HepG2 (cell line): ENCODE data around the gene APOM. TPM values are rescaled to one million over a fixed set of nuclear protein-coding genes. Genes with fewer than 3 reads are reported as not detected.

ENCODE experiments used
- CHCHD3 ChIP-seq: sonication (generic); formaldehyde crosslinking; IDR thresholded peaks from 2 replicates; pipeline ENCODE4 v1.8.0; 2022; ENCODE audit warnings: mild to moderate bottlenecking, missing genetic modification reagents, moderate library complexity
- CSRNP1 ChIP-seq: sonication (generic); formaldehyde crosslinking; IDR thresholded peaks from 2 replicates; pipeline ENCODE4 v1.8.1; 2023; ENCODE audit warnings: mild to moderate bottlenecking, missing genetic modification reagents
- EP300 ChIP-seq, 3 experiments: sonication (generic) in 1 of 3; formaldehyde crosslinking in 1 of 3; IDR thresholded peaks; 2 replicates each; pipeline versions ENCODE4 v1.5.1 to v1.6.1; 2011 to 2020; ENCODE audit warnings: low read depth in 2 of 3, low read length in 2 of 3, borderline replicate concordance in 1 of 3, improper control_type of control experiment in 1 of 3, mild to moderate bottlenecking in 1 of 3, missing genetic modification reagents in 1 of 3, moderate library complexity in 1 of 3
- HNRNPUL1 ChIP-seq: fragments of 200-400 bp; formaldehyde crosslinking; IDR thresholded peaks from 2 replicates; pipeline ENCODE4 v1.6.1; 2017; ENCODE audit warnings: low read depth, mild to moderate bottlenecking, low read length, moderate library complexity
- MYNN ChIP-seq: sonication (generic); formaldehyde crosslinking; IDR thresholded peaks from 2 replicates; pipeline ENCODE4 v1.4.0; 2020; ENCODE audit warnings: mild to moderate bottlenecking, low read depth, missing genetic modification reagents
- NPAS2 ChIP-seq: sonication (generic); formaldehyde crosslinking; IDR thresholded peaks from 2 replicates; pipeline ENCODE4 v1.8.0; 2022; ENCODE audit warnings: mild to moderate bottlenecking, missing genetic modification reagents, borderline replicate concordance
- RARG ChIP-seq: sonication (generic); formaldehyde crosslinking; IDR thresholded peaks from 2 replicates; pipeline ENCODE4 v1.4.0; 2020; ENCODE audit warnings: low read depth, mild to moderate bottlenecking, missing genetic modification reagents
- TCF7 ChIP-seq: sonication (generic); IDR thresholded peaks from 2 replicates; pipeline ENCODE4 v1.6.1; 2016; ENCODE audit warnings: antibody characterized with exemption, low read depth
- THYN1 ChIP-seq: sonication (generic); formaldehyde crosslinking; IDR thresholded peaks from 2 replicates; pipeline ENCODE4 v1.8.1; 2023; ENCODE audit warnings: low read depth, mild to moderate bottlenecking, moderate library complexity, missing genetic modification reagents, borderline replicate concordance
- U2AF1 ChIP-seq: fragments of 200-400 bp; formaldehyde crosslinking; optimal IDR thresholded peaks from 2 replicates; pipeline ENCODE3; 2017; ENCODE audit warnings: mild to moderate bottlenecking, low read depth, low read length
- YY1 ChIP-seq: IDR thresholded peaks from 2 replicates; pipeline ENCODE4 v1.6.1; 2011; ENCODE audit warnings: low read length, low read depth, moderate library complexity, mild to moderate bottlenecking; ENCODE audit not compliant: insufficient read depth, insufficient replicate concordance
- ZNF331 ChIP-seq: sonication (generic); formaldehyde crosslinking; IDR thresholded peaks from 2 replicates; pipeline ENCODE4 v1.4.0; 2020; ENCODE audit warnings: missing genetic modification reagents
- ZNF407 ChIP-seq: sonication (generic); formaldehyde crosslinking; IDR thresholded peaks from one replicate; pipeline ENCODE4 v1.5.1; 2020; ENCODE audit warnings: mild to moderate bottlenecking, missing genetic modification reagents; ENCODE audit errors: not compliant biosample characterization
- ZNF468 ChIP-seq: sonication (generic); formaldehyde crosslinking; IDR thresholded peaks from 2 replicates; pipeline ENCODE4 v1.8.0; 2022; ENCODE audit warnings: mild to moderate bottlenecking, moderate library complexity, missing genetic modification reagents
- ZNF678 ChIP-seq: sonication (generic); formaldehyde crosslinking; IDR thresholded peaks from 2 replicates; pipeline ENCODE4 v1.4.0; 2020; ENCODE audit warnings: mild to moderate bottlenecking, missing genetic modification reagents
- ZNF720 ChIP-seq: sonication (generic); formaldehyde crosslinking; IDR thresholded peaks from 2 replicates; pipeline ENCODE4 v1.4.0; 2020; ENCODE audit warnings: missing genetic modification reagents
- ZNF737 ChIP-seq: sonication (generic); formaldehyde crosslinking; IDR thresholded peaks from 2 replicates; pipeline ENCODE4 v1.5.0; 2020; ENCODE audit warnings: missing genetic modification reagents, mild to moderate bottlenecking, borderline replicate concordance
- ZNF841 ChIP-seq: sonication (generic); formaldehyde crosslinking; IDR thresholded peaks from 2 replicates; pipeline ENCODE4 v1.8.1; 2023; ENCODE audit warnings: missing genetic modification reagents, borderline replicate concordance
- polyA plus RNA-seq, 8 experiments: library from polyadenylated mRNA; depleted of rRNA in 3 of 8; stranded (reverse) in 7 of 8; unstranded in 1 of 8; fragments of >200 nt; fragmentation: Illumina TruSeq in 4 of 8; extraction: Trizol in 4 of 8; gene quantifications; 2 replicates each; pipeline versions ENCODE4 v1.2.1 to v1.2.3, GENCODE V29; 2011 to 2016; ENCODE audit warnings: low read depth in 4 of 8, missing spikeins in 1 of 8, mixed read lengths in 1 of 8; ENCODE audit not compliant: insufficient read depth in 1 of 8
- total RNA-seq, 5 experiments: library from RNA; depleted of rRNA; stranded (reverse); fragments of >200 nt; fragmentation: Illumina TruSeq; extraction: Trizol; gene quantifications; 2 replicates each; pipeline ENCODE4 v1.2.3, GENCODE V29; 2016; ENCODE audit warnings: low read depth in 1 of 5

Gene APOM
- total and polyA plus RNA-seq, 2 of the 13 experiments (the other 11 are each of a cell fraction or from before 2014, with no cell fraction given) = 98.2 to 1,140 TPM

DNA sequence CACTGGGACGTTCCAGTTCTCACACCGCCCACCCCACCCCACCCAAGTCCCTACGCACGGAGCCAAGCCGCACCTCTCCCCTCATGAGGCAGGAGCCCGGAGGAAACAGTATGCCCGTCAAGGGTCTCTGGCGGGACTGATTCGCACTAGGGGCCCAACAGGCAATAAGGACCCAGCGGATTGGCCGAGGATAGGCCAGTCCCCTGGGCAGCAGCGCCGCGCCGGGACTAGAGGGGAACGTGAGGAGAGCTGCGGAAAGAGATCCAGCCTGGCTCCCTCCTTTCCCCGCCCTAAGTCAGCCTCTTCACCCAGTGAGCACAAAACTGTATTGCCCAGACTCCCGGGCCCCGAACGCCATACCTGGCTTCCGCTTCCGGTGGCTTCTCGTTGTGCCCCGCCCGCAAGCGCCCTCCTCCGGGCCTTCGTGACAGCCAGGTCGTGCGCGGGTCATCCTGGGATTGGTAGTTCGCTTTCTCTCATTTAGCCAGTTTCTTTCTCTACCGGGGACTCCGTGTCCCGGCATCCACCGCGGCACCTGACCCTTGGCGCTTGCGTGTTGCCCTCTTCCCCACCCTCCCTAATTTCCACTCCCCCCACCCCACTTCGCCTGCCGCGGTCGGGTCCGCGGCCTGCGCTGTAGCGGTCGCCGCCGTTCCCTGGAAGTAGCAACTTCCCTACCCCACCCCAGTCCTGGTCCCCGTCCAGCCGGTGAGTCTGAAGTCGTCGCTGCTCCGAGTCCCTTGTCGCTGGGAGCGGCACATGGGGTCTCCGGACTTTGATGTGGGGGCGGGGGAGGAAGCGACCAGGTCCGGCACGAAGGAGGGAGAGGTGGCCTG, 10.0 kb downstream of the APOM start, which contains the start of gene CSNK2B (continued):
- TF ChIP-seq TCF7 = no peak; the same call in 1 of the 2 replicates
- no peak for TF ChIP-seq HNRNPUL1
- TF ChIP-seq CSRNP1 (CRISPR knock-in tag) = peak; percentile 94
- TF ChIP-seq ZNF720 (CRISPR knock-in tag) = no peak
- no peak for TF ChIP-seq ZNF737 (CRISPR knock-in tag)
- TF ChIP-seq ZNF468 (CRISPR knock-in tag) = no peak
- TF ChIP-seq RARG = no peak
- TF ChIP-seq MYNN (CRISPR knock-in tag) = no peak
- no peak for TF ChIP-seq U2AF1
- TF ChIP-seq THYN1 = no peak
- TF ChIP-seq CHCHD3 = peak; percentile 84; the same call in 1 of the 2 replicates
- peak; percentile 84 for TF ChIP-seq YY1
- no peak for TF ChIP-seq ZNF841 (CRISPR knock-in tag)
- 0 out of 4 replicates have a peak, but pooled peaks of 1 of the 2 experiments have one; percentile 1 for TF ChIP-seq EP300 (IDR thresholded peaks at IDR 0.05; ENCODE audit: low read depth in 2 of 2, low read length in 2 of 2)
- no peak for TF ChIP-seq EP300 (CRISPR knock-in tag; IDR thresholded peaks at IDR 0.05; ENCODE audit: borderline replicate concordance)
- no peak; the same call in 1 of the 2 replicates for TF ChIP-seq ZNF678 (CRISPR knock-in tag)
- no peak for TF ChIP-seq NPAS2
- TF ChIP-seq ZNF331 (CRISPR knock-in tag) = peak; percentile 59; the same call in 1 of the 2 replicates
- peak; percentile 8 for TF ChIP-seq ZNF407 (CRISPR knock-in tag)
